HEK293 (cell line): Measurements from ENCODE around the gene SNRPF.

Experiments
- ATF2 ChIP-seq: fragments of 450-650 bp; formaldehyde crosslinking; IDR thresholded peaks from 2 replicates; pipeline ENCODE4 v1.5.1; 2016; ENCODE audit warnings: missing biosample characterization, missing genetic modification characterization, low read depth
- ZNF140 ChIP-seq: fragments of 450-650 bp; formaldehyde crosslinking; IDR thresholded peaks from 2 replicates; pipeline ENCODE4 v1.5.1; 2016; ENCODE audit warnings: missing biosample characterization, missing genetic modification characterization
- ZNF530 ChIP-seq: fragments of 450-650 bp; formaldehyde crosslinking; IDR thresholded peaks from 2 replicates; pipeline ENCODE4 v1.5.1; 2016; ENCODE audit warnings: low read depth, missing biosample characterization, missing genetic modification characterization
- ZNF558 ChIP-seq: fragments of 450-650 bp; formaldehyde crosslinking; IDR thresholded peaks from 2 replicates; pipeline ENCODE4 v1.5.1; 2016; ENCODE audit warnings: missing biosample characterization, missing genetic modification characterization
- TF ChIP-seq, protein P1 (sequence below): fragments of 450-650 bp; formaldehyde crosslinking; IDR thresholded peaks from 2 replicates; pipeline ENCODE4 v1.5.1; 2016; ENCODE audit warnings: missing biosample characterization, missing genetic modification characterization
- TF ChIP-seq, protein P2 (sequence below): fragments of 450-650 bp; formaldehyde crosslinking; IDR thresholded peaks from 2 replicates; pipeline ENCODE4 v1.5.1; 2016; ENCODE audit warnings: missing biosample characterization, missing genetic modification characterization

- TF ChIP-seq, protein P1, sequence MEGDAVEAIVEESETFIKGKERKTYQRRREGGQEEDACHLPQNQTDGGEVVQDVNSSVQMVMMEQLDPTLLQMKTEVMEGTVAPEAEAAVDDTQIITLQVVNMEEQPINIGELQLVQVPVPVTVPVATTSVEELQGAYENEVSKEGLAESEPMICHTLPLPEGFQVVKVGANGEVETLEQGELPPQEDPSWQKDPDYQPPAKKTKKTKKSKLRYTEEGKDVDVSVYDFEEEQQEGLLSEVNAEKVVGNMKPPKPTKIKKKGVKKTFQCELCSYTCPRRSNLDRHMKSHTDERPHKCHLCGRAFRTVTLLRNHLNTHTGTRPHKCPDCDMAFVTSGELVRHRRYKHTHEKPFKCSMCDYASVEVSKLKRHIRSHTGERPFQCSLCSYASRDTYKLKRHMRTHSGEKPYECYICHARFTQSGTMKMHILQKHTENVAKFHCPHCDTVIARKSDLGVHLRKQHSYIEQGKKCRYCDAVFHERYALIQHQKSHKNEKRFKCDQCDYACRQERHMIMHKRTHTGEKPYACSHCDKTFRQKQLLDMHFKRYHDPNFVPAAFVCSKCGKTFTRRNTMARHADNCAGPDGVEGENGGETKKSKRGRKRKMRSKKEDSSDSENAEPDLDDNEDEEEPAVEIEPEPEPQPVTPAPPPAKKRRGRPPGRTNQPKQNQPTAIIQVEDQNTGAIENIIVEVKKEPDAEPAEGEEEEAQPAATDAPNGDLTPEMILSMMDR (tag by site-specific recombination): no peak
- TF ChIP-seq, protein P2, sequence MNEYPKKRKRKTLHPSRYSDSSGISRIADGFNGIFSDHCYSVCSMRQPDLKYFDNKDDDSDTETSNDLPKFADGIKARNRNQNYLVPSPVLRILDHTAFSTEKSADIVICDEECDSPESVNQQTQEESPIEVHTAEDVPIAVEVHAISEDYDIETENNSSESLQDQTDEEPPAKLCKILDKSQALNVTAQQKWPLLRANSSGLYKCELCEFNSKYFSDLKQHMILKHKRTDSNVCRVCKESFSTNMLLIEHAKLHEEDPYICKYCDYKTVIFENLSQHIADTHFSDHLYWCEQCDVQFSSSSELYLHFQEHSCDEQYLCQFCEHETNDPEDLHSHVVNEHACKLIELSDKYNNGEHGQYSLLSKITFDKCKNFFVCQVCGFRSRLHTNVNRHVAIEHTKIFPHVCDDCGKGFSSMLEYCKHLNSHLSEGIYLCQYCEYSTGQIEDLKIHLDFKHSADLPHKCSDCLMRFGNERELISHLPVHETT (tag by site-specific recombination): no peak
- no peak for TF ChIP-seq ATF2 (tag by site-specific recombination)
- no peak for TF ChIP-seq ZNF558
- TF ChIP-seq ZNF530 (tag by site-specific recombination): no peak
- no peak for TF ChIP-seq ZNF140 (tag by site-specific recombination)
Observed at GRCh38 chr12:95882873-95883272, 24.1 kb downstream of the SNRPF start.
